K562 (cell line): ENCODE results near the gene GOLGA8A. TPM values are rescaled to one million over a fixed set of nuclear protein-coding genes. Genes with fewer than 3 reads are reported as not detected.

Experiments used
- CHD1 ChIP-seq: fragments of 200-600 bp; sonication (generic); IDR thresholded peaks from one replicate; pipeline ENCODE4 v1.6.1; 2012; ENCODE audit warnings: mild to moderate bottlenecking, moderate library complexity, low read length, inconsistent platforms
- CTCF ChIP-seq, 3 experiments: IDR thresholded peaks in 2 of 3; conservative IDR thresholded peaks in 1 of 3; 2 replicates each; pipeline ENCODE4 v1.5.1; 2011 to 2012; ENCODE audit warnings: low read length in 3 of 3, mild to moderate bottlenecking in 3 of 3, control low read depth in 2 of 3, improper control_type of control experiment in 1 of 3, inconsistent platforms in 1 of 3, low read depth in 1 of 3, mixed read lengths in 1 of 3, moderate library complexity in 1 of 3; ENCODE audit not compliant: insufficient read depth in 2 of 3
- EHMT2 ChIP-seq: fragments of 450-650 bp; IDR thresholded peaks from 2 replicates; pipeline ENCODE4 v1.6.1; 2018; ENCODE audit warnings: antibody characterized with exemption
- FOXA3 ChIP-seq, 2 experiments: fragments of 450-650 bp in 1 of 2; sonication (generic) in 1 of 2; formaldehyde crosslinking; IDR thresholded peaks in 1 of 2; conservative IDR thresholded peaks in 1 of 2; 2 replicates each; pipeline versions ENCODE4 v1.4.0 to v1.8.0; 2020 to 2022; ENCODE audit warnings: mild to moderate bottlenecking in 2 of 2, missing genetic modification reagents in 1 of 2
- GATAD2A ChIP-seq: fragments of 450-650 bp; IDR thresholded peaks from 2 replicates; pipeline ENCODE4 v1.6.1; 2017
- NONO ChIP-seq, 2 experiments: fragments of 200-400 bp in 1 of 2; fragments of 450-650 bp in 1 of 2; formaldehyde crosslinking in 1 of 2; IDR thresholded peaks; 2 replicates each; pipeline ENCODE4 v1.6.1; 2017; ENCODE audit warnings: low read depth in 2 of 2, mild to moderate bottlenecking in 2 of 2, moderate library complexity in 2 of 2, low read length in 1 of 2
- NR0B1 ChIP-seq: fragments of 450-650 bp; IDR thresholded peaks from one replicate; pipeline ENCODE4 v1.6.1; 2018; ENCODE audit warnings: mild to moderate bottlenecking, moderate library complexity; ENCODE audit not compliant: partially characterized antibody
- PHF8 ChIP-seq: fragments of 200-600 bp; sonication (generic); IDR thresholded peaks from 2 replicates; pipeline ENCODE4 v1.6.1; 2012; ENCODE audit warnings: mixed run types, mild to moderate bottlenecking, inconsistent platforms, low read length, moderate library complexity, borderline replicate concordance
- POLR2G ChIP-seq: fragments of 200-400 bp; formaldehyde crosslinking; IDR thresholded peaks from 2 replicates; pipeline ENCODE4 v1.6.1; 2017; ENCODE audit warnings: low read depth, mild to moderate bottlenecking, antibody characterized with exemption, low read length, moderate library complexity
- RCOR1 ChIP-seq, 2 experiments: IDR thresholded peaks; 2 replicates each; pipeline ENCODE4 v1.6.1; 2012; ENCODE audit warnings: low read depth in 2 of 2, low read length in 2 of 2, borderline replicate concordance in 1 of 2, improper control_type of control experiment in 1 of 2
- SAP30 ChIP-seq: fragments of 200-600 bp; sonication (generic); IDR thresholded peaks from 2 replicates; pipeline ENCODE4 v1.6.1; 2012; ENCODE audit warnings: borderline replicate concordance, low read depth, mild to moderate bottlenecking, moderate library complexity, low read length, control low read depth, inconsistent platforms; ENCODE audit not compliant: insufficient read depth, poor library complexity, severe bottlenecking
- SMAD4 ChIP-seq: fragments of 250-450 bp; sonication (Bioruptor Pico); conservative IDR thresholded peaks from 2 replicates; pipeline ENCODE4 v1.8.0; 2021; ENCODE audit warnings: inconsistent platforms, mild to moderate bottlenecking, moderate library complexity
- VEZF1 ChIP-seq: fragments of 200-800 bp; sonication (Bioruptor generic); IDR thresholded peaks from 2 replicates; pipeline ENCODE4 v1.6.1; 2017; ENCODE audit warnings: missing genetic modification characterization, missing compliant biosample characterization
- YY1 ChIP-seq, 3 experiments: IDR thresholded peaks; 2 replicates each; pipeline ENCODE4 v1.6.1; 2011; ENCODE audit warnings: low read length in 2 of 3, mild to moderate bottlenecking in 2 of 3, moderate library complexity in 2 of 3, borderline replicate concordance in 1 of 3, control low read depth in 1 of 3, low read depth in 1 of 3; ENCODE audit not compliant: insufficient read depth in 3 of 3, insufficient replicate concordance in 2 of 3, control insufficient read depth in 1 of 3, insufficient read length in 1 of 3; ENCODE audit errors: extremely low read depth in 1 of 3
- ZBTB26 ChIP-seq: fragments of 450-650 bp; formaldehyde crosslinking; IDR thresholded peaks from 2 replicates; pipeline ENCODE4 v1.4.0; 2022; ENCODE audit warnings: missing genetic modification characterization
- ZNF140 ChIP-seq: fragments of 250-450 bp; sonication (Bioruptor Pico); IDR thresholded peaks from 2 replicates; pipeline ENCODE4 v1.8.0; 2021; ENCODE audit warnings: moderate library complexity, mild to moderate bottlenecking, inconsistent platforms
- ZNF436 ChIP-seq: fragments of 250-450, 450-650 bp; sonication (Bioruptor Pico); formaldehyde crosslinking; IDR thresholded peaks from 2 replicates; pipeline ENCODE4 v1.7.0; 2020; ENCODE audit warnings: mild to moderate bottlenecking
- polyA plus RNA-seq, 8 experiments: library from polyadenylated mRNA; depleted of rRNA in 4 of 8; stranded (reverse) in 5 of 8; unstranded in 3 of 8; fragments of >200 nt; fragmentation: Nextera tagmentation in 2 of 8; fragmentation: Illumina TruSeq in 1 of 8; extraction: Ambion mirVana in 2 of 8; extraction: Trizol in 1 of 8; gene quantifications; 2 replicates each; pipeline versions ENCODE4 v1.2.1 to v1.2.3, GENCODE V29; 2011 to 2014; ENCODE audit warnings: inconsistent platforms in 1 of 8, missing spikeins in 1 of 8
- total RNA-seq, 7 experiments: library from RNA; depleted of rRNA in 6 of 7; stranded (reverse); fragments of >200 nt in 6 of 7; fragmentation: Illumina TruSeq in 2 of 7; extraction: Trizol in 2 of 7; gene quantifications; 2 replicates each; pipeline versions ENCODE4 v1.2.1 to v1.2.3, GENCODE V29; 2011 to 2021; ENCODE audit warnings: low replicate concordance in 1 of 7

Gene GOLGA8A
- total and polyA plus RNA-seq, 9 of the 15 experiments (the other 6 are each of a cell fraction or from before 2014, with no cell fraction given) = 11.2 to 191 (median 56.3) TPM

GRCh38 chr15:34436956-34437442, 609 bp downstream of the GOLGA8A start (continued):
- TF ChIP-seq YY1 (IDR thresholded peaks at IDR 0.05; ENCODE audit: borderline replicate concordance in 1 of 3, control insufficient read depth in 1 of 3, extremely low read depth in 1 of 3, insufficient read depth in 3 of 3, insufficient read length in 1 of 3, insufficient replicate concordance in 2 of 3, low read depth in 1 of 3, low read length in 2 of 3) (peak in 1 of 3 experiments; percentile 18), CTCF (IDR thresholded peaks at IDR 0.05 in 2 of 3, conservative IDR thresholded peaks at IDR 0.05 in 1 of 3; ENCODE audit: insufficient read depth in 2 of 3, low read depth in 1 of 3, low read length in 3 of 3) (peak in 2 of 3 experiments; percentile 30 to 53; a peak in 3 of 6 replicates), EHMT2 (no peak), CHD1 (peak; percentile 87), NONO (IDR thresholded peaks at IDR 0.05; ENCODE audit: low read depth in 2 of 2, low read length in 1 of 2) (peak; percentile 18 to 69; a peak in 2 of 4 replicates), RCOR1 (IDR thresholded peaks at IDR 0.05; ENCODE audit: borderline replicate concordance in 1 of 2, low read depth in 2 of 2, low read length in 2 of 2) (peak in 1 of 2 experiments; percentile 16; a peak in 1 of 4 replicates), ZNF436 (CRISPR knock-in tag) (no peak), VEZF1 (CRISPR knock-in tag) (peak; percentile 49; the same call in 1 of the 2 replicates), ZBTB26 (CRISPR knock-in tag) (no peak), SAP30 (peak; percentile 58), GATAD2A (no peak), NR0B1 (no peak), PHF8 (peak; percentile 43; the same call in 1 of the 2 replicates), SMAD4 (peak; percentile 68), ZNF140 (CRISPR knock-in tag) (no peak), POLR2G (peak; percentile 69), FOXA3 (CRISPR knock-in tag; conservative IDR thresholded peaks at IDR 0.05 in 1 of 2, IDR thresholded peaks at IDR 0.05 in 1 of 2) (no peak)
